Measurements from ENCODE around the gene METTL23.

DNA sequence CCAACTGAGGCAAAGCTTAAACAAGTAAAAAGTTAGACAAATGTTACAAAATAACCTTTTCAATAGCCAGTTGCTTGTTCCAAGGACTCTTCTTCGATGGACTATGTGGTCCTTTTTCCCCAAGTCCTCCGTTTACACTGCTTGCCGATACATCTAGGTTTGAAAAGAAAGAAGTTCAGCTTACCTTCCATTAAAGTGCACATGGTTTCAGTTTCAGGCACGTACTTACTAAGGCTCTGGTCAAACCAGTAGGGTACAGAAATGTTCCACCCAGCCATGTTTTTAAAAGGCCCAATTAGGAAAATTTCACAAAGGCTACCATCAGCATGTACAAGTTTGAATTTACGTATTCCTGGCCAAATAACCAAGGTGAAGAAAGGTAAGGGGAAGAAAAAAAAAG, 8.4 kb downstream of the METTL23 start:
- TF ChIP-seq, protein P1, sequence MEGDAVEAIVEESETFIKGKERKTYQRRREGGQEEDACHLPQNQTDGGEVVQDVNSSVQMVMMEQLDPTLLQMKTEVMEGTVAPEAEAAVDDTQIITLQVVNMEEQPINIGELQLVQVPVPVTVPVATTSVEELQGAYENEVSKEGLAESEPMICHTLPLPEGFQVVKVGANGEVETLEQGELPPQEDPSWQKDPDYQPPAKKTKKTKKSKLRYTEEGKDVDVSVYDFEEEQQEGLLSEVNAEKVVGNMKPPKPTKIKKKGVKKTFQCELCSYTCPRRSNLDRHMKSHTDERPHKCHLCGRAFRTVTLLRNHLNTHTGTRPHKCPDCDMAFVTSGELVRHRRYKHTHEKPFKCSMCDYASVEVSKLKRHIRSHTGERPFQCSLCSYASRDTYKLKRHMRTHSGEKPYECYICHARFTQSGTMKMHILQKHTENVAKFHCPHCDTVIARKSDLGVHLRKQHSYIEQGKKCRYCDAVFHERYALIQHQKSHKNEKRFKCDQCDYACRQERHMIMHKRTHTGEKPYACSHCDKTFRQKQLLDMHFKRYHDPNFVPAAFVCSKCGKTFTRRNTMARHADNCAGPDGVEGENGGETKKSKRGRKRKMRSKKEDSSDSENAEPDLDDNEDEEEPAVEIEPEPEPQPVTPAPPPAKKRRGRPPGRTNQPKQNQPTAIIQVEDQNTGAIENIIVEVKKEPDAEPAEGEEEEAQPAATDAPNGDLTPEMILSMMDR (IDR thresholded peaks at IDR 0.05): no peak
- TF ChIP-seq ZFX (IDR thresholded peaks at IDR 0.05; ENCODE audit: borderline replicate concordance): no peak
